Astrocyte of the spinal cord (primary cell): ENCODE measurements around the gene IGSF3.

ENCODE experiments used
- DNase-seq: peaks from one replicate; pipeline ENCODE4 v3.0.0; 2011; ENCODE audit warnings: low read depth, low spot score
- H3K4me3 ChIP-seq: 2 replicates; pipeline ENCODE4 v1.5.1; 2011; ENCODE audit warnings: low read depth, mild to moderate bottlenecking, low read length, moderate library complexity
- CTCF ChIP-seq: IDR thresholded peaks from 2 replicates; pipeline ENCODE4 v1.5.1; 2012; ENCODE audit warnings: low read depth, mild to moderate bottlenecking, low read length, inconsistent platforms
- in situ Hi-C: cut with HindIII; loops from 2 replicates; pipeline ENCODE4 v1.10.0; 2017; ENCODE audit warnings: low sequenced_read_pairs

IGSF3 gene

DNA sequence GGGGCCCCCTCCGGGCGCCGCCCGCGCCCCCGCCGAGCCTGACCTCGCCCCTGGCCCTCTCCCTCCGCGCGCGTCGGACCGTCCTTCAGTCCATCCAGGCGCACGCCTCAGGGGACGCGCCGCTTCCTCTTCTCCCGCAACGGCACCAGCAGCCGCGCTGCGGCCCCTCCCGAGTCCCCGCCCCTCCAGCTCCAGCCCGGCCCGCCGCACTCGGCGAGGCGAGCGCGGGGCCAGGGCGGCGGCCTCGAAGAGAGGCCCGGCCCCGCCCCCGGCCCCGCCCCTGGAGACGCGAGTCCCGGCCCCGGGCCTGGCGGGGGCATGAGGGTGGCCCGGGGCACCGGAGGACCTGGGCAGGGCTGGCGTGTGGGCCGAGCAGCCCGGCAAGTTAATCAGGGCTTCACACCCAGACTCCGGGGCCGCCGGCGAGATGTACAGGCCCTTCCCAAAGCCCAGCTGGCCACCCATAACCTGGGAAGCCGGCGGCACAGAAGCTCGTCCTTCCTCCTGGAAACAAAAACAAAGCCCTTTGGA is at the start of gene IGSF3:
TSS of gene IGSF3 (minus strand) at position 159 of the 531 bp plus-strand sequence. CDS start 1,407 bp downstream, outside the sequence.
- H3K4me3 ChIP-seq: peak within 1 kb of the TSS; percentile 45
- DNase-seq: peak; percentile 17
- no peak for TF ChIP-seq CTCF
- in situ Hi-C loops: no loop called here

- in situ Hi-C loops: no loop called here
- no peak overlapping the region for H3K4me3 ChIP-seq
- TF ChIP-seq CTCF: no peak
- DNase-seq: no peak
Measured at GRCh38 chr1:116717318-116717717, 49.8 kb upstream of the IGSF3 start.

- no peak overlapping the region for H3K4me3 ChIP-seq
- in situ Hi-C loops: no loop called here
- no peak for DNase-seq
- no peak for TF ChIP-seq CTCF
Measured at GRCh38 chr1:116716391-116716790, 48.9 kb upstream of the IGSF3 start.

- H3K4me3 ChIP-seq: no peak overlapping the region
- DNase-seq: no peak
- in situ Hi-C loops: no loop called here
- TF ChIP-seq CTCF: no peak
Measured at GRCh38 chr1:116713474-116713873, 45.9 kb upstream of the IGSF3 start.

DNA sequence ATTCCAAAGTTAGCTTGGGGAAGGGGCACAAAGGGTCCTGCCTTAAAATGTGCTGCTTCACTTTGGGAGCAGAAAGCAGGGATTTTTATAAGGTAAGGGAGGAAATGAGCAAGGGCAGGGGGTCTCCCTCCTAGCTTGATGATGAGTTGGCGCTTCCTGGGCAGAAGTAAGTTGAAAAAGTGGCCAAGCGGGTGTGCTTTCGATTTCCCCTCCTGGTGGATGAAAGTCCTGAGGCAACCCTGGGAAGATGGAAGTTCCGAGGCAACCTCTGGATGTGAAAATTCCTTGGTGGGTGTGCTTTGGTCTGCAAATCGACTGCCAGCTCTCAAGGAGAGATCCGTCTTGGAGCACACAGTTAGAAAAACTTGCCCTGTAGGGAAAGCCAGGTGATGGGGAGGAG is 45.0 kb upstream of the IGSF3 start:
- TF ChIP-seq CTCF: no peak
- H3K4me3 ChIP-seq: no peak overlapping the region
- no peak for DNase-seq
- in situ Hi-C loops: no loop called here

GRCh38 chr1:116711263-116711840 is 43.8 kb upstream of the IGSF3 start:
- in situ Hi-C loops: no loop called here
- no peak for TF ChIP-seq CTCF
- DNase-seq: no peak
- no peak overlapping the region for H3K4me3 ChIP-seq
